ENCODE data around the gene TMEM255B. TPM values are rescaled to one million over a fixed set of nuclear protein-coding genes. Genes with fewer than 3 reads are reported as not detected.

The TMEM255B gene
- total RNA-seq, 2 experiments from 2014 or later: 1.4 to 1.6 TPM

DNA sequence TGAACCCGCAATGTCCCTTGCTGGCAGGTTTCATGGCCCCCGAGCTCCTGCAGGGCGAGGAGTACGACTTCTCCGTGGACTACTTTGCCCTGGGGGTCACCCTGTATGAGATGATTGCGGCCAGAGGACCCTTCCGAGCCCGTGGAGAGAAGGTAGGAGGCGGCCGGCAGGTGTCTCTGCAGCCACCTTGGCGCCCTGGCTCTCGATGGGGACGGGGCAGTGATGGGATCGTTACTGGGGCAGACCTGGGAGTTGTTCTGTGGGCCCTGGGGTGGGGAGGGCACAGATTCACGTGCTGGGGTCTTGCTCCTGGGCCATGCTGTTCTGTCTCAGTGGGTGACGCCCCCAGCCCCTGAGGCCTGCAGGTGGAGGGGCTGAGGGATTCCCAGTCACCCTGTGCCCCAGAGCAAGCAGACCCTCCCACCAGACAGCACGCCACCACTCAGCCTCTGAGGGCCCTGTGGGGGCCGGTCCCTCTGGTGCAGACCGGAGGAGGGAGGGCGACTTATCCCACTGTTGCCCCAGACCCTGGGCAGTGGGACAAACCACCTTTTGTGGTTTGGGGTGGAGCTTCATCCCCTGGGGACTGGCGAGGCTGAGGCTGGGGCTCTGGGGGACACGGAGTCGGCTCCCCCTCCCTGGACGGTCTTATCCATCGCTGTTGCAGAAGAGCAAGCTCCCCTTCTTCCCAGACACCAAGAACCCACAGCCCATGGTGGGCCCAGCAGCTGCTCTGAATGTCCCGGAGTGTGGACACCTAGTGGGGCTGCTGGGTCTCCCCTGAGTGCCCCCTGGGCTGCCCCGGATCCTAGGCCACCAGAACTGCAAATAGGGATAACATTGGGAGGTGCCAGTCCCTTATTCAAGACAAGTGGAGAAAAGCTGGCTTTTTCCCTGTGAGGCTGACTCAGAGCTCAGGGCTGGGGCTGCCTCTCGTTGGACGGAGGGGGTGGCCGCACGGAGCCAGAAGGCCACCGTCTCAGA, 27.5 kb upstream of the TMEM255B start:
- POLR2A ChIA-PET: no interaction called here
- Mint-ChIP-seq H3K4me1 (no peaks in the 10 kb centered on the region), H3K27ac (no peak overlapping the region), H3K36me3 (no peaks in the 10 kb centered on the region), H3K9me3 (no peaks in the 10 kb centered on the region), H3K4me3 (no peak overlapping the region), H3K27me3 (peaks cover 20% of the 10 kb centered on the region)
- DNase-seq: no peak
- no peak for ATAC-seq (ENCODE audit: low read depth)

DNA sequence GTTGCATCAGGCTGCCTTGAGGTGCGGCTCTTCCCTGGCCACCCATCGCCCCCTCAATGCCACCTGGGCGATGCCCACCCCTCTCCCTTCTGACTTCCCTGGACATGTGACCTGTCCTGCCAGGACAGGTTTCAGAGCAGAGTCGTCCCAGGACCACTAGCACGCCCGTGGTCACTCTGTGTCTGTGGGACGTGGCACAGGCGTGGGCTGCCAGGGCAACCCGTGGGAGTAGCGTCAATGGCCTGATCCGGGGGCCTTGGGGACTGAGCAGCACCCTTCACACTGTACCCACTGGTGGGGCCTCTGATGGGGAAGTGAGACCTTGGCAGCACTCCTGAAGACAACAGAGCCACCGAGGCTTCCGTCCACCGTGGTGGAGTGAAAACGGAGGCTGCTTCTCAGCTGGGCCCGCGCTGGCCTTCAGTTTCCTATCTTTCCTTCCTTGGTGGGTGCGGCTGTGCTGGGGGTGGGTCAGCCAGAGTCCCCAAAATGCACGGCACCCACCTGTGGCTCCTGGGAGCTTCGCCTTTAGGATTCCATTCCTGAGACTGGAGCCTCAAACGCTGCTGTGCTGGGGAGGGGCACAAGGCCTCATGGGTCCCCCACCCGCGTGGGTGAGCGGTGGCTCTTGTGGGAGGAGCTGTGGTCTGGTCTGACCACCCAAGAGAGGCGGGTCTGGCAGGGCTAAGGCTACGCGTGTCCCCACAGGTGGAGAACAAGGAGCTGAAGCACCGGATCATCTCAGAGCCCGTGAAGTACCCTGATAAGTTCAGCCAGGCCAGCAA, 26.7 kb upstream of the TMEM255B start:
- POLR2A ChIA-PET: no interaction called here
- no peak for DNase-seq
- no peak overlapping the region for H3K27ac Mint-ChIP-seq

DNA sequence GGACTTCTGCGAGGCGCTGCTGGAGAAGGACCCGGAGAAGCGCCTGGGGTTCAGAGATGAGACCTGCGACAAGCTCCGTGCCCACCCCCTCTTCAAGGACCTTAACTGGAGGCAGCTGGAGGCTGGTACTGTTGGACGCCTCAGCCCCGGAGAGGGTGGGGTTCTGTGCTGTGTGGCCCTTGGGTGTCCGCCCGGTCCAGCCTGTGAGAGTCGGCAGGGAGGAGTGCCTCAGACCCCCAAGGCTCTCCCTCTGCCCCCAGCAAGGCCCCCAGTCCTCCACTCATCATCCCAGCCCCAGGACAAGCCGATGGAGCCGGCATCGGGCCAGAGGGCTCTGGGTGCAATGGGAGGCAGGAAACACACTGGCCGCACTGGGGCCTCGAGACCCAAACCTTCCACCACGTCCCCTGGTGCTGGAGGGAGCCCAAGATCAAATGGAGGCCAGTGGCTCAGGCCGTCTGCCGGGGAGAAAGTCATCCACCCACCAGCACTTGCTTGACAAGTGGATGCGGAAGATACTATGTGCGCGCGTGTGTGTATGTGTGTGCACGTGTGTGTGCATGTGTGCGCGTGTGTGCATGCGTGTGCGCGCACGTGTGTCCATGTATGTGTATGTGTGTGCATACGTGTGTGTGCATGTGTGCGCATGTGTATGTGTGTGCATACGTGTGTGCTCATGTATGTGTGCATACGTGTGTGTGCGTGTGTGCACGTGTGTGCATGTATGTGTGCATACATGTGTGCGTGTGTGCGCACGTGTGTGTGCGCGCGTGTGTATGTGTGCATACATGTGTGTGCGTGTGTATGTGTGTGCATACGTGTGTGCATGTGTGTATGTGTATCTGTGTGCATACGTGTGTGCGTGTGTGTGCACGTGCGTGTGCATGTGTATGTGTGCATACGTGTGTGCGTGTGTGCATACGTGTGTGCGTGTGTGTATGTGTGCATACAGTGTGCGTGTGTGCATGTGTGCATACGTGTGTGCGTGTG, 25.8 kb upstream of the TMEM255B start:
- Mint-ChIP-seq H3K27me3 (peaks cover 20% of the 10 kb centered on the region), H3K4me1 (no peaks in the 10 kb centered on the region), H3K4me3 (no peak overlapping the region), H3K27ac (no peak overlapping the region), H3K9me3 (no peaks in the 10 kb centered on the region), H3K36me3 (no peaks in the 10 kb centered on the region)
- no peak for DNase-seq
- ATAC-seq (ENCODE audit: low read depth): no peak
- POLR2A ChIA-PET: no interaction called here

More for the DNA sequence above, 26.7 kb upstream of the TMEM255B start:
- ATAC-seq (ENCODE audit: low read depth): no peak
- no peaks in the 10 kb centered on the region for H3K36me3 Mint-ChIP-seq
- no peaks in the 10 kb centered on the region for H3K4me1 Mint-ChIP-seq
- no peak overlapping the region for H3K4me3 Mint-ChIP-seq
- H3K27me3 Mint-ChIP-seq: peaks cover 20% of the 10 kb centered on the region
- no peaks in the 10 kb centered on the region for H3K9me3 Mint-ChIP-seq

DNA sequence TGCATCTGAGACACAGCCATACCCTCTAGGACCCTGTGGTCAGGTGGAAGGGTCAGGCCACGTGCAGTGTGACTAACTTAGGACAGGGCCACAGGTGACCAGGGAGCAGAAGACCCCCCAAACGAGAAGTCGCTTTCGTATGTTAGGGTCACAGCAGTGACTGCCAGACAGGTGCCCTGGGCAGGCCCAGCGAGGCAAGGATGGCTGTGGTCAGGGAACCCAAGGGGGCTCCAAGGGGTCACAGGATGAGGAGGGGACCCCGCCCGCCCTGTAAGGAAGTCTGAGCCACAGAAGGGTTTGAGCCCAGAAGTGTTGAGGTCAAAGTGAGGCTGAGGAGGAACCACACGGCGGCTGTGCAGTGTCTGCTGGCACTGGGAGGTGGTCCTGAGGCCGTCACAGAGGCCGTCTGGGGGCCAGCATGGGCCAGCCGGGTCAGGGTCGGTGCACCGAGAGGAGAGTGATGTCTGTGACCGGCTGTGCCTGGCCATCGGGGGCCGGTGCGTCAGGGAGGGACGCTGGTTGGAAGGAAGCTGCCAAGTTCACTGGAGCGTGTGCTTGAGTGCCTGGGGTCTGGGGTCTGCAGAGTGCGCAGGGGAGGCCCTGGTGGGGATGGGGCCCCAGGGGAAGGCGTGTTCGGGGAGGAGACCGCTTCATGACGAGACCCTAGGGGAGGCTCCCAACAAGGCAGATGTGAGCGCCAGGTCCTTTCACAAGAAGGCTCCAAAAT, 24.8 kb upstream of the TMEM255B start:
- Mint-ChIP-seq H3K27me3 (peaks cover 12% of the 10 kb centered on the region), H3K4me1 (no peaks in the 10 kb centered on the region), H3K9me3 (no peaks in the 10 kb centered on the region), H3K36me3 (no peaks in the 10 kb centered on the region), H3K27ac (no peak overlapping the region), H3K4me3 (no peak overlapping the region)
- POLR2A ChIA-PET: no interaction called here
- DNase-seq: no peak
- ATAC-seq (ENCODE audit: low read depth): no peak

DNA sequence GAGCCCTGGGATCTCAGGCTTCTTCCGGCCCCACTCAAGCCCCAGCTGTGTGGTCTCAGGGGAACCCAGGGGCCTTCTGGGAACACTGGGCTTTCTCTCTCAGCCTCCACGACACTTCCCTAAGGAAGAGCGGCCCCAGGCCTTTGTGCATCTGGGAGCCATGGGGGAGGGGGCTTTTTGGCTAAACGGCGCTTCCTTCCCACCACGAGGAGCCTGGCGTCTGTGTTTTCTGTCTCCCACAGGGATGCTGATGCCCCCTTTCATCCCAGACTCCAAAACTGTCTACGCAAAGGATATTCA, 24.2 kb upstream of the TMEM255B start:
- Mint-ChIP-seq H3K36me3 (no peaks in the 10 kb centered on the region), H3K27ac (no peak overlapping the region), H3K27me3 (peaks cover 7% of the 10 kb centered on the region), H3K4me1 (no peaks in the 10 kb centered on the region), H3K4me3 (no peak overlapping the region), H3K9me3 (no peaks in the 10 kb centered on the region)
- POLR2A ChIA-PET: no interaction called here
- no peak for DNase-seq
- ATAC-seq (ENCODE audit: low read depth): no peak

DNA sequence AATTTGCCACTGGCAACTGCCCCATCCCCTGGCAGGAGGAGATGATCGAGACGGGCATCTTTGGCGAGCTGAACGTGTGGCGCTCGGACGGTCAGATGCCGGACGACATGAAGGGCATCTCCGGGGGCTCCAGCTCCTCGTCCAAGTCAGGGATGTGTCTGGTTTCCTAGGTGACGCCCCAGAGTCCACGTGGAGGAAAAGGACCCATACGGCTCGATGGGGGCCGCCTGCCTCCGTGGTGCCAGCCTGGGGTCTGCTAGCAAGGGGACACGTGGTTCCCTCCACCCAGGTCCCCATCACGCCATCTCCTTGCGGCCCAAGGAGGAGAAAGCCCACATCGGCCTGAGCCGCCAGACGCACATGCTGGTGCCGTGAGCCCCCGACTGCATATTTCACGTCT, 23.8 kb upstream of the TMEM255B start:
- H3K36me3 Mint-ChIP-seq: no peaks in the 10 kb centered on the region

DNA sequence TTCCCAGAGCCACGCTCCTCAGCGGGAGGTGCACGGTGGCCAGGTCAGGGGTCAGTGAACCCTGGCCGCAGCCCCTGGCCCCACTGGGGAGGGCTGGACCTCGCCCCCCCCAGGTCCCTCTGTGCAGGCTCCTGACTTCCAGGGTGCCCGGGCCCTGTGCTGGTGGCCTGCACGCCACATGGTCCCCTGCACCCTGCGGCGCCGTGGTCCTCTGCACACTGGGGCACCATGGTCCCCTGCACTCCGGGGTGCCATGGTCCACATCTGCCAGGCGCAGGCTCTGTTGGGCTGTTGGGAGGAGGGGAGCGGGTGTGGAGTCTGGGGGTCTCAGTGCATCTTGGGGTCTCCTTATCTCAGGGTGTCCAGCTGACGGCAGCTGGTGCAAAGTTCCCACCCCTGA, 23.3 kb upstream of the TMEM255B start:
- Mint-ChIP-seq H3K27ac (no peak overlapping the region), H3K27me3 (peaks cover 7% of the 10 kb centered on the region), H3K36me3 (no peaks in the 10 kb centered on the region), H3K4me3 (no peak overlapping the region), H3K4me1 (peaks cover 4% of the 10 kb centered on the region), H3K9me3 (no peaks in the 10 kb centered on the region)
- DNase-seq (no peak), ATAC-seq (ENCODE audit: low read depth) (no peak)
- POLR2A ChIA-PET: no interaction called here

More for the DNA sequence above, 23.8 kb upstream of the TMEM255B start:
- Mint-ChIP-seq H3K4me3 (no peak overlapping the region), H3K27ac (no peak overlapping the region), H3K27me3 (peaks cover 8% of the 10 kb centered on the region), H3K9me3 (no peaks in the 10 kb centered on the region), H3K4me1 (no peaks in the 10 kb centered on the region)
- ATAC-seq (ENCODE audit: low read depth) (no peak), DNase-seq (no peak)
- POLR2A ChIA-PET: no interaction called here

DNA sequence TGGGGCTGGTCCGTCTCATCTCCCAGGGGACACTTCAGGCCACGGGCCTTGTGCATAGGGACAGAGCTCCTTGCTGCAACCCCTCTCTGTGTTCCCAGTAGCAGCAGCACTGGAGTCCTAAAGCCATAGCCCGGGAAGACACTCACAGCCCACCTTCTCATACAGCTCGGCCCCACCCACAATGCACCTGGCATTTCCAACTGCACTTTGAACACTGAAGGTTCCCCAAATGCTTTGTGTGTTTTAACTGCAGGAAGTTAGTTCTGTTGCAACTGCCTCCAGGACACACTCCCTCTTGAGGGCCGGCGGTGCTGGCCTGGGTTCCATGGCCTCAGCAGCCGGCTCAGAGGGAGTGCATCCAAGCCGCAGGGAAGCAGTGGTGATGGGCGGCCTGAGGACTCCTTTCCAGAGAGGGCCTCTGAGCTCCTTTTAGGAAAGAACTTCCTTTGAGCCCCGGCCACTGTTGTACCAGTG, 22.7 kb upstream of the TMEM255B start:
- POLR2A ChIA-PET: no interaction called here
- peaks cover 9% of the 10 kb centered on the region for H3K4me1 Mint-ChIP-seq
- H3K27ac Mint-ChIP-seq: no peak overlapping the region
- no peak for ATAC-seq (ENCODE audit: low read depth)
- H3K9me3 Mint-ChIP-seq: no peaks in the 10 kb centered on the region
- no peak overlapping the region for H3K4me3 Mint-ChIP-seq
- H3K36me3 Mint-ChIP-seq: no peaks in the 10 kb centered on the region
- DNase-seq: no peak
- H3K27me3 Mint-ChIP-seq: peaks cover 11% of the 10 kb centered on the region

DNA sequence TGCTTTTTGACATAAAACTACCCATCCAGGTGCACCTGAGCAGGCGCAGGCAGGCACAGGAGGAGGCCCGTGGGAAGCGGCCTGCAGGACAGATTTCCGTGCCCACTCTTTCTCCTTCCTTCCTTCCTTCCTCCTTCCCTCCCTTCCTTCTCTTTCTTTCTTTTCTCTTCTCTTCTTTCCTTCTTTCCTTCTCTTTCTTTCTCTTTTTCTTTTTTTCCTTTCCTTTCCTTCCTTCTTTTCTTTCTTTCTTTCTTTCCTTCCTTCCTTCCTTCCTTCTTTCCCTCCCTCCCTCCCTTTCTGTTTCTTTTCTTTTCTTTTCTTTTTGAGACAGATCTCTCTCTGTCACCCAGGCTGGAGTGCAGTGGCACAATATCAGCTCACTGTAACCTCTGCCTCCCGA, 21.2 kb upstream of the TMEM255B start:
- no peak overlapping the region for H3K27ac Mint-ChIP-seq
- DNase-seq: no peak
- no peak overlapping the region for H3K4me3 Mint-ChIP-seq
- ATAC-seq (ENCODE audit: low read depth): no peak
- H3K4me1 Mint-ChIP-seq: peaks cover 17% of the 10 kb centered on the region
- no peaks in the 10 kb centered on the region for H3K9me3 Mint-ChIP-seq
- POLR2A ChIA-PET: no interaction called here
- H3K27me3 Mint-ChIP-seq: peaks cover 21% of the 10 kb centered on the region
- no peaks in the 10 kb centered on the region for H3K36me3 Mint-ChIP-seq

DNA sequence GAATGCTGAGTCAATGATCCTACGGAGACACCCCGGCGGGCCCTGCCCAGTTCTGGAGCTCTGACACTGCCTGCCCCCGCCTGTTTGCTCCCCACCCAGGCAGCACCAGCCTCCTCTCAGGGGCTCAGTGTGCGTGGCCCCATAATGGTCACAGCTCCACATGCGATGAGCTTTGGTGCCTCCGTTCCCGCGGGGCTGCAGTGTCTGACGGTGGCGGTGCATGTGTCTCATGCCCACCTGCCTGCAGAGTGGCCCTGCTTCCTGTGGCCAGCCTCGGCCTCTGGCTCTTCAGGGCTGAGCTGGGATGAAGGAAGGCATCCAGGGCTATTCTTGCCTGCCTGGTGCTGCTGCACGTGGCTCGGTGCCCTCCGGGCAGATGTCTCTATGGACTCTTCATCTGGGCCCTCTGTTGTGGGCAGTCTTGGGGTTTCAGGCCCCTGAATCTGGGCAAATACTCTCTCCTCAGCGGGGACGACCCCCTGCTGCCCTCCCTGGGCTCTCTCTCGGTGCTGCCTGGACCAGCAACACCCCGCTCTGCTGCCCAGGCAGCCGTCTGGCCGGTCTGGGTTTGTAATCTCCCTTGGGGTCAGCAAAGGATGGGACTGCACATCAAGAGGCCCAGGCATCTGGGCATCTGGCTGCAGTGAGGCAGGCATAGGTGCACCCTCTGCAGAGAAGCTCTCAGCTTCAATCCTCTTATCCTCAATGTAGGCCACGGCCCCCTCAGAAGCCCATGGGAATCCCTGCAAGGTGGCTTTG, 19.3 kb upstream of the TMEM255B start:
- no peak overlapping the region for H3K27ac Mint-ChIP-seq
- H3K27me3 Mint-ChIP-seq: peaks cover 21% of the 10 kb centered on the region
- no peak overlapping the region for H3K4me3 Mint-ChIP-seq
- H3K36me3 Mint-ChIP-seq: no peaks in the 10 kb centered on the region
- no peak for ATAC-seq (ENCODE audit: low read depth)
- H3K4me1 Mint-ChIP-seq: peaks cover 17% of the 10 kb centered on the region
- no peaks in the 10 kb centered on the region for H3K9me3 Mint-ChIP-seq
- POLR2A ChIA-PET: no interaction called here
- no peak for DNase-seq

DNA sequence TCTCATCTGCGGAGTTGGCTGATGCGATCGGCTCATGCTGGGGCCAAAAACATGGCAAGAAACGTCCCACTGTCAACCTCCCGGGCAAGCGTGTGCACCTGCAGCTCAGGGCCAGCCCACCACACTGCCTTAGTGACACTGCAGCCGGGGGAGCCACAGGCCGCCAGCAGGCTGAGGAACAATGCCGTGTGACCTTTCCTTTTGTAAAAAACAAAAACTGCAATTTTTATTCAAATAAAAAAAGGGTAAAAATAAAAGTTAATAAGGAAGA, 18.8 kb upstream of the TMEM255B start:
- no peak overlapping the region for H3K27ac Mint-ChIP-seq
- ATAC-seq (ENCODE audit: low read depth) (no peak), DNase-seq (no peak)
- H3K4me3 Mint-ChIP-seq: no peak overlapping the region
- no peaks in the 10 kb centered on the region for H3K36me3 Mint-ChIP-seq
- H3K9me3 Mint-ChIP-seq: no peaks in the 10 kb centered on the region
- H3K4me1 Mint-ChIP-seq: peaks cover 17% of the 10 kb centered on the region
- POLR2A ChIA-PET: no interaction called here
- peaks cover 21% of the 10 kb centered on the region for H3K27me3 Mint-ChIP-seq

DNA sequence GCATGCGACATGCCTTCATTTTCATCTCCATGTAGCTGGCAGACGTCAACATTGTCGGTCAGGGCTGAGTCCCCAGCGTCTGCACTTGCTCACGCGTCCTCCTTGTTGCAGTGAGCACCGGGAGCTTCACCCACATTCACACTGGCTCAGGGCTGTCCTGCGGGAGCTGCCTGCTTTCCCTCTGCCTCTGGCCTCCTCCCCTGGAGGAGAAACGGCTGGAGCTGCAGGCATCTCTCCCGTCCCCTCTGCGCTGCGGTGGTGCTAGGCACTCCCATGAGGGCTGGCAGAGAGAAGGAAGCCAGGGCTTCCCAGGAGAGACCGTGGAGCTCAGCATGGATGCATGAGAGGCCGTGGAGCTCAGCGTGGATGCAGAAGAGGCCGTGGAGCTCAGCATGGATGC, 18.4 kb upstream of the TMEM255B start:
- Mint-ChIP-seq H3K27ac (no peak overlapping the region), H3K4me3 (no peak overlapping the region), H3K9me3 (no peaks in the 10 kb centered on the region), H3K4me1 (peaks cover 17% of the 10 kb centered on the region), H3K36me3 (no peaks in the 10 kb centered on the region), H3K27me3 (peaks cover 21% of the 10 kb centered on the region)
- ATAC-seq (ENCODE audit: low read depth): no peak
- POLR2A ChIA-PET: no interaction called here
- DNase-seq: no peak

Data from activated naive CD8-positive, alpha-beta T cell treated with anti-CD3 and anti-CD28 coated beads, Interleukin-2, amount 10 ng/mL, durations not matched to agents 7 days and 5 days (primary cell).